ENCODE measurements around the gene SESN3.
A peak's percentile ranks its signal among the peaks of the same experiment; 100 is the strongest.
"Not testable (repeated sequence)": the region's sequence is repeated elsewhere in the genome, so short reads cannot be mapped to it uniquely, and the experiment has no call there.

Gene SESN3

DNA sequence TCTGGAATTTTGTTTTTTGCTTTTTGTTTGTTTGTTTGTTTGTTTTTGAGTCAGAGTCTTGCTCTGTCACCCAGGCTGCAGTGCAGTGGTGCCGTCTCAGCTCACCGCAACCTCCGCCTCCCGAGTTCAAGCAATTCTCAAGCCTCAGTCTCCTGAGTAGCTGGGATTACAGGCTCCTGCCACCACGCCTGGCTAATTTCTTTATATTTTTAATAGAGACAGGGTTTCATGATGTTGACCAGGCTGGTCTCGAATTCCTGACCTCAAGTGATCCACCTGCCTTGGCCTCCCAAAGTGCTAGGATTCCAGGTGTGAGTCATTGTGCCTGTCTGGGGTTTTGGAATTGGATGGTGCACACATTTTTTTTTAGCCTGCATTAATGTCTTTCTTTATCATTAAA lies 20.9 kb upstream of the SESN3 start:
- not testable (repeated sequence) for DNase-seq (ENCODE audit: low read depth in 3 of 3)

DNA sequence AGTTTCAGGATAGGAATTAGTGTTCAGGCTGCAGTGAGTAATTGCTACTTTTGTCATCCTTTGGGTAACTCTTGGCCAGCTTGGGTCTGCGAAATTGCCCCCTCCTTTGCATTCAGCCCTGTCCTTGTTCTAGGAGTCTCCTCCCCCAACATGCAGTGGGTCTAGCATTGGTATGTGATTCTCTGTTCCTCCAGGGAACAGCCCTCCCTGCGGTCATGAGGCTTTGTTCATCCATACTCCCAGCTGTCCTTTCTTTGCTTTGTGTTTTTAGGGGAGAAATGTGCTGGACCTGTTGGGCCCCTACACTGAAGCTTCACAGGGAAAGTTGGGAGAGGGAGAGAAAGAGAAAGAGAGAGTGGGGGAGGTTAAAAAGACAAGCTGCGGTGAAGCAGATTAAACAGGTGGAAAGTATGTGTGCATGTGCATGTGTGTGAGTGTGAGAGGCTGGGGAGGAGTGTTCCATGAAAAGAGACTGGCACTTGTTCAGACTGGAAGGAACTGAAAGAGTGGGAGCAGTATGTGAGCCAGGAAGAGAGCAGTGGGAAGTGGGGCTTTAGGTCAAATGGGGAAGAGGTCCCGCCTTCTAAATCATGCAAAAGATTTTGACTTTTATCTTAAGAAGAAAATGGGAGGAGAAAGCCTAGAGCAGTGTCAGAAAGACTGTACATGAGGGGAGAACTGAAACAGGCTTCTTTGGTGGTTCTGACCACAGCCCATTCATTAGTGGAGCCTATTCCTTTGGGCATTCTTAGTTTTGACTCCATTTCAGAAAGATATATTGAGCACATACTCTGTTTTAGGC lies 17.9 kb upstream of the SESN3 start:
- DNase-seq (ENCODE audit: low read depth in 3 of 3) = no peak

DNA sequence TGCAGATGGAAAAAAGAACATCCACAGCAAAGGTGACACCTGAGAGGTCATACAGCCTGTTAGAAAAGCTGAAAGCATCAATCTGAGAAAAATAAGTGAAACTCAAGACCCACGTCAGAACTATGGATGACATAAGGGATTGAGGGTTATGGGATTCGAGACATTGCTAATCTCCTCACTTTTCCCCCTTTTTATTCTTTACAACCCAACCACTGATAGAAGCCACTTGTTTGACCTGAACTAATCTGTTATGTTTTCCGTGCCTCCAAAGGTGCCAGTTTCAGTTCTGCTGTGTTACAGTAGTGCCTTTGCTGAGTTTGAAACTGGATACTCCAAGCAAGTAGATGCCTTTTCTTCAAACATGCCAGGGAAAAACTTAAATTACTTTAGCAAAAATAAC lies 16.9 kb upstream of the SESN3 start:
- no peak for DNase-seq (ENCODE audit: low read depth in 3 of 3)

DNA sequence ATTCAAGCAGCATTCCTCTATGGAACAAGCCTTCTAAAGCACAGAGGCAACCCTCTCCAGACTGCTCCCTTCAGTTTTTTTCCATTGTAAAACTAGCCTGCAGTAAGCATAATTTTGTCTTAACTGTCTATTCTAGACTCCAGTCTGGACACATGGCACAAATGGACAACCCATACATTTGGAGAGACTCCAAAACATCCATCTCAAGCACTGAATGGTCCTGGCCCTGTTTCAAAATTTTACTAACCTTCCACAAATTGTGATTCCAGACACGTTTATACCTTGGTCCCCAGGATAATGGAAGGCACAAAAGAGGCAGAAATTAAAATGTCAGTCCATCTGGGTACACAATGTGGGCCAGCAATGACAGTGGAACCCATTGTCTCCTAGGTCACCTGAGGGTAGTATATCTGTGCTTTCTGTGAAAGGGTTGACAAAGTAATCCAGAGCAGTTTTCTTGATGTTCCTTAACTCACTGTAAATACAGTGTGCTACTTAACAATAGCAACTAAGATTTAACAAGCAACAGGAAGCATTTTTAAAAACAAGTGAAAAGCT lies 16.2 kb upstream of the SESN3 start:
- DNase-seq (ENCODE audit: low read depth in 3 of 3) = no peak

DNA sequence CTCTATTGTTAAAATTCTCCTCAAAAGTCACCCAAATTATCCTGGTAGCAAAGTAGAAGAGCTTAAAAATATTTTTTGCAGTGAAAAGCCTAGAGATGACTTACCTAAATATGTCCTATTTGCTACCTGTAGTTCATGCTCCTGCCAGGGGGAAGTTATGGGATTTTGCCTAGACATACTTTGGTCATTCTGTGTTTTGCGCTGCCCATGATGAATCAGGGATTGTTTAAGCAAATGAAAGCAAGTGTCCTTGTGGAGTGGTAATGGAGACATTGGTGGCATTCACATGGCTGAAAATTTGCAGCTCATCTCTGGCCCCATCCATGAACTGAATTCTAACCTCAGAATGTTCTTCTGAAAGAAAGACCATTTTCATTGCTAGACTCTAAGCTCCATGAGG lies 14.6 kb upstream of the SESN3 start:
- no peak for DNase-seq (ENCODE audit: low read depth in 3 of 3)

DNA sequence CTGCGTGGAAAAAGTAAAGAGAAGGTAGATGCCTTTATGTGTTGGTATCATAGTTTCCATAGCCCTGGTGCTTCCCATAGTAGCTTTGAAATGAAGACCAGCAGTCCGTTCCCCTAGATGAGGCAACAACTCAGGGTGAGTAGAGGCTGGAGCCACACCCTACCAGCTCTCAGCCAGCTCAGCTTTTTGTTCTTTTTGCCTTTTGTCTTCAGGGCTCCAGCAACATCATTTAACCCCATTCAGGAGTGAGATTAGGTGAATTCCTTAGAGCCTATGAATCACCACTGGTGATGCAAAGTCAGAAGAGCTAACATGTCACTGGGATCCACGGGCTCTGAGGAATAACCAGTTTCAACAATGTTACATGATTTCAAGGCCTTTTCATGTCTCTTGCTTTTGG lies 14.0 kb upstream of the SESN3 start:
- no peak for DNase-seq (ENCODE audit: low read depth in 3 of 3)

DNA sequence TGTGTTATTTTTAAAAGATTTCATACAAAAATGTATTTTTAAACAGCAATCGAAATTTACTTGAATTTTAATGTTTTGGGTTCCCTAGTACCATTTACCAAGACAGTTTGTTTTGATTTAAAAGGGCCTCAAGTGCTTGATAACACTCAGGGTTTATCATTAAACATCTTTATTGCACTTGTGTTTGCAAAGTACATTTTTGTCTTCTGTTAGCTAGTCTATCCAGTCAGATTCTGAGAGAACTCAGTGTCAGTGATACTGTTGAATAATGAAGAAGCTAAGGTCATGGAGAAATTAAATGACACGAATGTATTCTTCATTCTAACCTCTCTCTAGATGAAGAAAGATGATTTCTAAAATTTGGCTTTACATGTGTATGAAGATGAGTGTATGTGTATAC lies 12.7 kb upstream of the SESN3 start:
- no peak for DNase-seq (ENCODE audit: low read depth in 3 of 3)

DNA sequence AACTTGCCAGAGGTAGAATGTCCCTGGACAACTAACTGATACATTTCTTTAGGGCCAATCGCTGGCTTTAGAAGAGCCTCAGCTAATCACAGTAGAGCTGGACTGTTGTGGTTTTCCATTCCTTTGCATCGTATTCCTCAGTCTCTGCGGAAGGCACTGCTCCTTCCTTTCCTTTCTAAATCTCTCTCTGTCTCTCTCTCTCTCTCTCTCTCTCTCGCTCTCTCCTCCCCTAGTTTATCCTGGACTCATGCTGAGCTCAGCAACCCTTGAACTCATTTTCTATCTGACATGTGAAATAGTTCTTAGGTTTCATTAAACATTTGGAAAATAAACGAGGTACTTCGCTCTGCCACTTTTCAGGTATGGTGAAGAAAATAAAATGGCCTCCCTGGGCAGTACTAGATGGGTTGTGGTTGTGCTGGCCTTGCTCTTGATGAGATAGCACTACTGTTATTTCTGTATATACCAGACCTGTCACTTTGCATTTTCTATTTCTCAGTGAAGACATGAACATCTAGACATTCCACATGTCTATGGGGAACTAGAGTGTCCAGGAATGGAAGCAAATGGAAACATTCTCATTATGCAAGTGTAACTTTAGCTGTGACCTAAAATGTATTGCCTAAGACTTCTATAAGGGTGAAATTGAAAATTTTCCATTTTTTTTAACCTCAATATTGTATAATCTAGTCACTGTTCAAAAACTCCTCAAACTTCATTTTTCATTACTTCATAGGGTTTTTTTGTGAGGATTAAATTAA lies 12.0 kb upstream of the SESN3 start:
- no peak for DNase-seq (ENCODE audit: low read depth in 3 of 3)

DNA sequence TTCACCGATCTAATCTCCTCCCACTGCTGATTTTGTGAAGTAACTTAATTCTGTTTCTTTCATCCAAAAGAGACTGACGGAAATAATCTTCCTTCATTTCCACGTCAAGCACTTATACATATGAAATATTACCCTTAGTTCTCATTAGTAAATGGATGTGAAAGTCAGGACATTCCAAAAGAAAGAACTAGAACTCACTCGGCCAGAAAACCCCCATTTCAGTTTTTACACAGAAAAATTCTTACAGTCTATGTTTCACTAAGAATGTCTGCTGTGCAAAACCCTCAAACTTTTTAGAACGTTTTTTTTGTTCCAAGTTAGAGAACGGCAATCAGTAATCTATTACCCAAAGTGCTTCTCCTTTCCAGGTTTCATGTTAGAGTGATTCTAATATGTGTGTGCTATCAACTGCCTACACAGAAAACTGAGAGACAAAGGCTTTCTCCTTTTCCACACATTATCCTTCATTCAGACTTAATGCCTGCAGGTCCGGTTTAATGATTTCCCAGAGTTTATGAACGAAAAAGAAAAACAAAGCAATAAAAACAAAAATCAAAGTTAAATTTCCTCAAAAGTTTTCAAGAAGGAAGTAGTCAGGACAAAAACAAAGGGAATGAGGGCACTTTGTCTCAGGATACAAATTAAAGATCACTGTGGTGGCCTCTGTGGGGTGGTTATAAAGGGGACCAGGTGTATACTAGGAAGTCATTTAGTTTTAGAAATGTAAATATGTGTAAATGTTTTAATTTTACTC lies 11.3 kb upstream of the SESN3 start:
- DNase-seq (ENCODE audit: low read depth in 3 of 3) = no peak

DNA sequence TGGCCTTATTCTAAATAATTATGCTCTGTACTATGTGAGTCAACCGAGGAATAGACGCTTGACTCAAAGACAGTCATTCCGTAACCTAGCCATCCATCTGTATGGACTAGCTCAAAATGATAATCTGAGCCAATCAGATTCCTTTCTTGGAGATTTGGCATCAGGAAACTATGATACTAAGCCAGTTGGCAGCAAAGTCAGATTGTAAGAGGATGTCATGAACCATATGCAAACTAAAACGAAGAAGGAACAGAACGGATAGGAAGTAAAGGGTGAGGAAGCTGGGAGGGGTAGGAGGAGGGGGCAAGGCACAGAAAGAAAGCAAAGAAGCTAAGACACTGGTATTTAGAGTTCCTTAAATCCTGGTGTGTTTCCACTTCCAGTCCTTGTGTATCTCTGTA lies 10.7 kb upstream of the SESN3 start:
- no peak for DNase-seq (ENCODE audit: low read depth in 3 of 3)

DNA sequence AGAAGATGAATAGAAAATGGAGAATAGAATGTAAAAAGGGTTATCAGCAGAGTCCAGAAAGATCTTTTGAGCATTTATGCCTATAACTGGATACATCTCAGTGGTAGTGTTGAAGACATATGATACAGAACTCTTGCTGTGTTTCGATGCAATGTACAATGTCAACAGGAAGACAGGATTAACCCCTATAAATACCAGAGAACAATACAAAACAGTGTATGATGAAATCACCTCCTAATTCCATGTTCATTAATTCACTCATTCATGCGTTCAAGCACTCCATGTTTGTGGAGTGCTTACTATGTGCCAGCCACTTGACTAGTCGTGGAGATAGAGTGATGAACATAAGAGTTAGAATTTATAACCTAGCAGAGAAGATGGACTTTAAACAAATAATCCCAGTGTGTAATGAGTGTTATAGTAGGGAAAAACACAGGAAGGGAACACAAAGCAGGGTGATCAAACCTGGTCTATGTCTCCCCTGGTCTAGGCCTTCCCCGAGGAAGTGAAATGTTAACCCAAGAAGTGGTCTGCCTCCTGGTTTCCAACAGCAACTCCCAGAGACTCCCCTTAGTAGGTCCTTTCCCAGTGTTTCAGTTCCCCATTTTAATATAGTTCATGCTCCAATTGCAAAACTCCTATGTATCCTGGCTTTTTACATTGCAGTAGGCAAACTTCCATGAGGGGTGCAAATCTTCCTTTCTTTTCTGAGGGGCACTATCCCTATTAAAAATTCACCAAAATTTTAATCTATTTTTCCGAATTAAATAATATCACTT lies 9.1 kb upstream of the SESN3 start:
- no peak for DNase-seq (ENCODE audit: low read depth in 3 of 3)

DNA sequence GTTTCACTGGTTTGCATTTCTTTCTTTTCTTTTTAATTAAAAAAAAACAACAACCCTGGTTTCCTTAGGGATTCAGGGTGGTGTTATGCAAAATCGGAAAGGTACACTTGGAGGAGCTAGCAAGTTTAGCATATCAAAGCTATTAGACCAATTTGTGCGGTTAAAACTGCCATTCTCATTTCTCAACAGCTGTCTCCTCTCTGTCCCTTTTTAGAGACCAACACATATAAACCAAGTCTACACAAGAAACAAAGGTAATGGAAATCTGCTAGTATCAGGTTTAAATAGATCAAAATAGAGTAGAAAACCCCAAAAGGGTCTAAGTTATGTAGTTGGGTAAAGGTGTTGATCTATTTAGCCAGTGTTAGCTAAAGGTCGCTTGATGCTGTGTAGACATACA lies 1.7 kb upstream of the SESN3 start:
- DNase-seq (ENCODE audit: low read depth in 3 of 3) = no peak

DNA sequence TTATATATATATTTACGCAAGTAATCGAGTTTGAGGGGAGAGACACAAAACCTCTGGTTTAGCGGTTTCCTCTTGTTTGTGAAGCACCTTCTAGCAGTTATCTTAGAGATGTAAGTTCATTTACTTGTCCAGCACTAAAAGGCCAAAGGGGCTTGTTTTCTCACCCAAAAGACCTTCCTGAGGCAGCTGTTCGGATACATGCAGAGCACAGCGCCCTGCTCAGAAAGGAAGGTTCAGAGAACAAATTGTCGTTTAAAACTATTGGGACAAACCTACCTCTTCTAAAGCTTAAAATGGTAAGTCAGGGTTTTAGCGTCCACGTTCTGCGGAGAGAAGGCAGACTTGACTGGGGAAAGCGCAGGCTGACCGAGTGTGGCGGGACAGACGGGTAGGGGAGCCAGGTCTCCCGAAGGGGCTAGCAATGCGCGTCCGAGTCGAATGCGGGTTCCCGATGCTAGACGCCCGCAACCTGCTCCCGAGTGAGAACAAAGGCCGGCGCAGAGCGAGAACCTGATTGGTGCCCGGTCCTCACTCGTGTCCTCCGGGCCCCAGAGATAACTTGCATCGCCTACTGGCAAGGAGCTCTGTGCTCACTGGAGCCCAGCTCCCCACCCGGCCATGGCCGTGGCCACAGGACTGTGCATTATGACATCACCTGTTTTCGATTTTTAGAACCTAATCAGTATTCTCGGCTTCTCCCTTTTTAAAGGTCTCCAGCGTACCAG lies 1.0 kb upstream of the SESN3 start:
- peak in 2 of 3 experiments; percentile 34 to 39 for DNase-seq (ENCODE audit: low read depth in 3 of 3)

DNA sequence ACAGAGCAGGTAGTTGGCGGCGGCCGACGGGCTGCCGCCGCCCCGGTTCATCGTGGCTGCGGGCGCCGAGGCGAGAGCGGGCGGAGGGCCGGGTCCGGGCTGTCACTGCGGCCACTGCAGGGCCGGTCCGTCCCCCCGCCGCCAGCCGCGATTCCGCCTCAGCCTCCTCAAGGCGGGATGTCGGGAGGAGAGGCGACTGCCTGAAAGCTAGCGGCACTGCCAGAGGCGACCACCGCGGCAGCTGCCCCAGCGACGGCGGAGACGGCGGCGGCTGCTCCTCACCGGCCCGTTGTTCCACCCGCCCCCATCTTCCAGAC lies 234 bp downstream of the SESN3 start:
- no peak for DNase-seq (ENCODE audit: low read depth in 3 of 3)

DNA sequence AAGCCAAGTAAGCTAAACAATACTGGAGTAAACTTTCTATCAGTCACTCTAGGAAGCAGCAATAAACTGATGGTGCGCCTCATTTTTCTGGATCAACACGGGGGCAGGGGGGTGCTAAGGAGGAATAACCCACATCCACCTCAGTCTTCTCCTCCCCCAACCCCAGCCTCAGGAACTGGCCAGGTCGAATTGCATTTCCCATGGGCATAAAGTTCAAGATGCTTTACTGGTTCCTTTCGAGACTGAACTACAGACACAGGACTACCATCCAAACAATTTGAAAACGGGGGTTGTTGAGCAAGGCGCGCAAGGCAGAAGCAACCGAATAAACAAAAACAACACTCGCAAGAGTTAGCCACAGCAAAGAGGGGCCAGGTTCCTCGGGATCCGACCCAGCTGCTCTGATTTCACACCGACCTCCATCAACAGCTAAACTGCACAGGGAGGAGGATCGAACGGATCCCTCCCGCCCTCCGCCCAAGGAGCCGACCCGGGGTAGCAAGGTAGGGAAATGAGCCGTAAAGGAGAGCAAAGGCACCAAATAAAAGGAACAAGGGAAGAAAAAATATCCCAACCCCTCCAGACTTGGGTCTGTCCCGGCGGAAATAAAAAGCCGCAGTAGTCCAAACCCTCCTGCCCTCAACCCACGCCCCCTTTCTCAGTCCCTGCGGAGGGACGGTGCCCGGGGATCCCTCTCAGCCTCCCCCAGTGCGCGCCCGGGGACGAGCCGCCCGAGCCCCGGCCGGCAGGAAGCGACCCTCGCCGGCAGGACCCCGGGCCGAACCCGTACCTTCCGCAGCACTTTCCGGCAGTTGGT lies 801 bp downstream of the SESN3 start:
- DNase-seq (ENCODE audit: low read depth in 3 of 3) = no peak

DNA sequence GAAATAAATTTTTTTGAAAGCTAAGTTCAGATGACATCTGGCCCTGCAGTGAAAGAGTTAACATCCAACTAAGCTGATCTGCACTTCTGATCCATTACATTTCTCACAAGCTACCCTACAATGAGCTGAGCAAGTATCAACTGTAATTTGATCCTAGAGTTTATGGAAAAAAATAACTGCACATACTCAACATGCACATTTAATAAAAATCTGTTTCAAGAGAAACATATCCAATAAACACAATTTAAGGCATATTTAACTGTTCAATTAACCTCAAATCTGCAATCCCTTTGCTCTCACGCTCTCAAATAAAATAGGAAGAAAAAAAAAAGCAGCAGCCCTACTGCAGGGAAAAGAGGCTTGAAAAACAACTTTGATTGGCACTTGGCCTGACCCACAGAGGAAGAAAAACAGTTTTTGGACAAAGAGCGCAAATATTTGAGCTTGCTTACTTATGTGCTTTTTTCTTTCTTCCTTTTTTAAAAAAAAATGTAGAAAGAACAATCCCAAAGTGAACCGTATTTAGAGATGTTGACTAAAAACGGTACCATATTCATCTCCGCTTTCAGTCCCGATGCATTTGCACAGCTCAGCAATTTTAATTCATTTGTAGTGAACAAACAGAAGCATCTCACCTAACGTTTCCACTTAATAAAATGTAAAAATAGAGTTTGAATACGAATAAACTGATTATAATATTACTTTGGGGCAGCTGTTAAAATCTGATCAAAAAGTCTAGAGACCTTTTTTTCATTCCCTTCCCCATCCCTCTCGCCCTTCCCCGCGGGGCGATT lies 1.6 kb downstream of the SESN3 start:
- no peak for DNase-seq (ENCODE audit: low read depth in 3 of 3)

DNA sequence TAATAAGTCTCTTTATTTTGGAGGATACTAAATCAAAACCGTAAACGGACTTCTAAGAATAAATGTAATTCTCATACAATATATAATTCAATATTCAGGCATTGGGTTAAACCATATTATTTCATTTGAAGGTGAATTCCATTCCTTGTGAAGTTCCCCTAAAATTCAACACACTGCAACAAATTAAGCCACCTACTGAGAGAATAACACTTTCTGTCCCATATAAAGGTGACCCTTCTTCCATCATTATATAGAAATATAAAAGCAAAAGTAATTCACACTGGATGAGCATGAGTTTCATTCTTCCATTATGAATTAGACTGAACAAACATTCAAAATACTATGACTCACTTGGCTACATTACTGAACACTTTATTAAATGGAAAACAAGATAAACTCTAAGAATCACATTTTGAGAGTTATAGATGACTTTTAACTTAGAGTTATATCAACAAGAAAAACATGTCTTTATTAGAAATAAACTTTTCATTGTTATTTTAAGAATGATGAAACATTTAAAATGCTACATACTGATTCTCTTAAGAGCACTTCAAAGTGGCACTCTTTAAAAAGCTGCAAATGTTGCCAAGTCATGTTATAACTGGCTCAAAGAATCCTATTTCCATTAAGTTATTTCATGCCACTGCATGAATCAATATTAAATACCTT lies 2.8 kb downstream of the SESN3 start:
- no peak for DNase-seq (ENCODE audit: low read depth in 3 of 3)

DNA sequence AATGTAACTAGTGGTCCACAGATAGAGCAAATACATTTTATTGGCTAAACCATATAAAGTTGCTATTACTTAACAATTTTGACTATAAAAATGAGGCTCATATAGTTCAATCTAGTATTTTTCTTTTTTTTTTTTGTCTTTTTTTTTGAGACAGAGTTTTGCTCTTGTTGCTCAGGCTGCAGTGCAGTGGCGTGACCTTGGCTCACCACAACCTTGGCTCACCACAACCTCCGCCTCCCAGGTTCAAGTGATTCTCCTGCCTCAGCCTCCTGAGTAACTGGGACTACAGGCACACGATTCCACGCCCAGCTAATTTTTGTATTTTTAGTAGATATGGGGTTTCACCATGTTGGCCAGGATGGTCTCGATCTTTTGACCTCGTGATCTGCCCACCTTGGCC lies 3.9 kb downstream of the SESN3 start:
- DNase-seq (ENCODE audit: low read depth in 3 of 3) = not testable (repeated sequence)

DNA sequence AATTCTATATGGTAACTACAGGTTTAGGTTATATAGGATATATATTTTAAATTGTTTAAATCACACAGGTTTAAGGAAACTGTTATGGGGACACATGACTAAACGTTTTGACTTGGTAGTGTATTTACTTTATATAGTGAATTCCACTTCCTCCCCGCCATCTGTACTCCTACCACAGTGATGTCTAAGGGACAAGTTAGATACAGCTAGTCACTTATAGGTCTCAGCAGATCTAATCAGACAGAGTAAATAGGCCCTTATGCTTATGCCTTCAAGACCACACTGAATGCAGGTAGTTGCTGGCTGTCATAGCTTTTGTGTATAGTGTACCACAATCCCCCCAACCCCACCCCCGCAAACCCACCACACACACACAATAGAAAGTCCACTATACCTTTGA lies 8.2 kb downstream of the SESN3 start:
- DNase-seq (ENCODE audit: low read depth in 3 of 3) = no peak
